SH-SY5Y (cell line): Measurements from ENCODE around the gene TCF7.

Experiments
- GATA2 ChIP-seq: IDR thresholded peaks from 2 replicates; pipeline ENCODE4 v1.6.1; 2011; ENCODE audit warnings: mild to moderate bottlenecking, low read depth, low read length
- GATA3 ChIP-seq: IDR thresholded peaks from 2 replicates; pipeline ENCODE4 v1.6.1; 2011; ENCODE audit warnings: low read depth, mild to moderate bottlenecking, low read length, moderate library complexity

DNA sequence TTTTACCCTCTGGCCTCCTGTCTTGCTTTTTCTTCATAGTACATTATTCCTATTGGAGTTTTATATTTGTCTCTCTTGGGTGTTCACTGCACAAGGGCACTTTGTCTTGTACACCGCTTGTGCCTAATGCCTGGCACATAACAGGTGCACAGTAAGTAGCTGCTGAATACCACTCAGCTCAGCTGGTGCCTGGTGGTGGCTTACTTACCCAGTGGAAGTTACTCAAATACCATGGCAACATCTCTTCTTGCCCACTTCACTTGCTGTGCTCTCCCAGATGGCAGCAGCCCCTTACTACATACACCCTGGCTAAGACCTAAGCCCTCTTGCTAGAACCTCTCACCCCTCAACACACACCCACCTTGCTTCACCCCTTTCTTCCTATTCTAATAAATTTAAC, 73.6 kb downstream of the TCF7 start:
- no peak for TF ChIP-seq GATA2
- no peak for TF ChIP-seq GATA3
